Gastrocnemius medialis (tissue), 4 donors: Measurements from ENCODE around the gene CAB39. TPM values are rescaled to one million over a fixed set of nuclear protein-coding genes. Genes with fewer than 3 reads are reported as not detected.

Experiments
- ATAC-seq, 2 donors: fragments of 150-250 bp; one replicate each; pipeline ENCODE4 v1.9.1; 2016
- DNase-seq, 2 donors: peaks; one replicate each; pipeline ENCODE4 v3.0.0-alpha.2; 2019
- H3K27ac ChIP-seq, 4 donors: fragments of 200-600 bp; sonication (generic); 1 replicate in 1 of 4; 2 replicates in 3 of 4; pipeline ENCODE4 v1.5.1; 2016 to 2018; ENCODE audit warnings: mild to moderate bottlenecking in 2 of 4, moderate library complexity in 1 of 4
- H3K27me3 ChIP-seq, 3 donors: fragments of 200-600 bp; sonication (generic) in 2 of 3; 1 replicate in 1 of 3; 2 replicates in 2 of 3; pipeline versions ENCODE4 v1.5.1 to v1.6.0; 2016 to 2019; ENCODE audit warnings: mild to moderate bottlenecking in 1 of 3, moderate library complexity in 1 of 3
- H3K36me3 ChIP-seq, 2 donors: fragments of 200-600 bp; sonication (generic) in 1 of 2; one replicate each; pipeline ENCODE4 v1.5.1; 2017 to 2018
- H3K4me1 ChIP-seq, 2 donors: fragments of 200-600 bp; sonication (generic) in 1 of 2; one replicate each; pipeline ENCODE4 v1.5.1; 2016 to 2017; ENCODE audit warnings: mild to moderate bottlenecking in 2 of 2
- H3K4me3 ChIP-seq, 4 donors: fragments of 200-600 bp; sonication (generic) in 3 of 4; 1 replicate in 1 of 4; 2 replicates in 3 of 4; pipeline ENCODE4 v1.5.1; 2016 to 2019; ENCODE audit warnings: mild to moderate bottlenecking in 2 of 4
- H3K9me3 ChIP-seq, 3 donors: fragments of 200-600 bp; sonication (generic) in 2 of 3; 1 replicate in 1 of 3; 2 replicates in 2 of 3; pipeline ENCODE4 v1.5.1; 2016 to 2019
- CTCF ChIP-seq, 5 experiments: fragments of 450-650 bp in 3 of 5; fragments of 200-600 bp in 2 of 5; sonication (generic) in 2 of 5; IDR thresholded peaks in 4 of 5; conservative IDR thresholded peaks in 1 of 5; 1 replicate in 4 of 5; 2 replicates in 1 of 5; pipeline ENCODE4 v1.5.1; 2016 to 2019; ENCODE audit warnings: antibody characterized with exemption in 5 of 5, mild to moderate bottlenecking in 3 of 5, moderate library complexity in 3 of 5
- POLR2A ChIP-seq, 2 donors: fragments of 450-650 bp; IDR thresholded peaks; one replicate each; pipeline ENCODE4 v1.6.1; 2017; ENCODE audit warnings: antibody characterized with exemption in 2 of 2, mild to moderate bottlenecking in 2 of 2, moderate library complexity in 2 of 2
- in situ Hi-C, 4 donors: fragments of 200-750 bp; cut with MboI; loops; one replicate each; pipeline versions ENCODE4 v1.15.0 to v1.8.0; 2017; ENCODE audit warnings: low sequenced_read_pairs in 4 of 4
- intact Hi-C: fragments of 100-400 bp; cut with DNase I; formaldehyde crosslinking; loops from one replicate; pipeline ENCODE4 v1.15.1; 2023; ENCODE audit warnings: low total_unique reads
- total RNA-seq, 4 donors: library from RNA; depleted of rRNA; stranded (reverse); fragments of >200 nt; gene quantifications; one replicate each; pipeline versions ENCODE4 v1.1.0 to v1.2.3, GENCODE V29; 2016

The CAB39 gene
- total RNA-seq, 4 donors from 2014 or later: 93.9 to 211 (median 133) TPM

- no peak for TF ChIP-seq CTCF (IDR thresholded peaks at IDR 0.05 in 4 of 5, conservative IDR thresholded peaks at IDR 0.05 in 1 of 5)
- no peak for TF ChIP-seq POLR2A (IDR thresholded peaks at IDR 0.05)
Measured at GRCh38 chr2:230775737-230776136, 63.1 kb downstream of the CAB39 start.

DNA sequence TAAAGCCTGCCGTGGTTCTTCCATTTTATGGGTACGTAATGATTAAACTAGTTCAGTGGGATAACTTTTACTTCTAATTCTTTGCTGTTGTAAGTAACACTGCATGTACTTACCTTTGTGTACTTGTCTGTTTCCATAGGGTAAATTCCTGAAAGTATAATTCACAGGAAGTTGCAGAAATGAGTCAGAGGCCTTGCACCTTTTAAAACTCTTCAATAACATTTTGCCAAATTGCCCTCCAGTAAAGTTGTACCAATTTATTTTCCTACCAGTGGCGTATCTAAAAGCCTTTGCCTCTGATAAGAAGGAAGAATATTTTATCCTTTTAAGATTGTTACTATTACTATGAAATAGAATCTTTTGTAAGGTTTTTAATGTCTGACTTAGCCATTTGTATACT is 65.1 kb downstream of the CAB39 start:
- DNase-seq (no peak), ATAC-seq (no peak)
- no peaks in the 10 kb centered on the region for H3K36me3 ChIP-seq
- peak overlapping the region; percentile 67 to 84 (median 81) for H3K27ac ChIP-seq
- in situ Hi-C loops: no loop called here
- H3K27me3 ChIP-seq: no peaks in the 10 kb centered on the region
- H3K9me3 ChIP-seq: no peaks in the 10 kb centered on the region
- intact Hi-C loops: no loop called here
- no peak overlapping the region for H3K4me3 ChIP-seq
- H3K4me1 ChIP-seq: peaks cover 79 to 94% of the 10 kb centered on the region in 2 donors
- TF ChIP-seq CTCF (IDR thresholded peaks at IDR 0.05 in 4 of 5, conservative IDR thresholded peaks at IDR 0.05 in 1 of 5) (no peak), POLR2A (IDR thresholded peaks at IDR 0.05) (no peak)

More at GRCh38 chr2:230775737-230776136, 63.1 kb downstream of the CAB39 start:
- H3K9me3 ChIP-seq: no peaks in the 10 kb centered on the region
- H3K27ac ChIP-seq: peak overlapping the region; percentile 80 to 86 (median 83)
- ATAC-seq (no peak), DNase-seq (no peak)
- no peaks in the 10 kb centered on the region for H3K36me3 ChIP-seq
- H3K4me3 ChIP-seq: no peak overlapping the region
- intact Hi-C loops: no loop called here
- peaks cover 69 to 83% of the 10 kb centered on the region in 2 donors for H3K4me1 ChIP-seq
- in situ Hi-C loops: no loop called here
- H3K27me3 ChIP-seq: no peaks in the 10 kb centered on the region

DNA sequence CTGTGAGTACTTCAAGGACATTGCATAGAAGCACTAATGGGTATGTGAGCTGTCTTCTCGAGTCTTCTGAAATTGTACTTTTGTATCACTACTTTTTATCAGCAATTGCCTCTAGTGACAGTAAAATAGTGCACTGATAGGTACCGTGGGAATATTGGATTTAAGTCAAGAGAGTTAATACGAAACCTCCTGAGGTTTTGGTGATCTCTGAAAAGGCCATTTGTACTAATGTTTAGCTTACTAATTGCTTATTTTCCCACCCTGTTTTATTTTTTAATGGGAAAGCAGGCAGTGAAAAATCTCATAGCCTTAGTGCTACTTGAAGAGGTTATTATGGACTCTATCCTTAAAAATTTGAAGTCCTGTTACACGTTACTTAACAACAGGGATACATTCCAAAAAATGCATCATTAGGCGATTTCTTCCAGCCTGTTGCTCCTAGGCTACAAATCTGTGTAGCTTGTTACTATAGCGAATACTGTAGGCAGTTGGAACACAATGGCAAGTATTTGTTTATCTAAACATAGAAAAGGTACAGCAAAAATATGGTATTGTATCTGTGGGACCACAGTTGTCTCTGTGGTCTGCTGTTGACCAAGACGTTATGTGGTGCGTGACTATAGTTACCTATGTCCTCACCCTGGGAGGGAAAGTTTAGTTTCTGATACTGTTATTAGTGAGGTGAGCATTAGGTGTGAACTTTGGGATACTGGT is 65.9 kb downstream of the CAB39 start:
- TF ChIP-seq CTCF (IDR thresholded peaks at IDR 0.05 in 4 of 5, conservative IDR thresholded peaks at IDR 0.05 in 1 of 5) (no peak), POLR2A (IDR thresholded peaks at IDR 0.05) (no peak)
- H3K9me3 ChIP-seq: no peaks in the 10 kb centered on the region
- peak overlapping the region in 1 of 4 donors; percentile 11 for H3K4me3 ChIP-seq
- H3K4me1 ChIP-seq: peaks cover 76 to 93% of the 10 kb centered on the region in 2 donors
- intact Hi-C loops (no loop called here), in situ Hi-C loops (no loop called here)
- ATAC-seq (no peak), DNase-seq (no peak)
- H3K36me3 ChIP-seq: no peaks in the 10 kb centered on the region
- no peaks in the 10 kb centered on the region for H3K27me3 ChIP-seq
- peak overlapping the region; percentile 67 to 84 (median 81) for H3K27ac ChIP-seq

DNA sequence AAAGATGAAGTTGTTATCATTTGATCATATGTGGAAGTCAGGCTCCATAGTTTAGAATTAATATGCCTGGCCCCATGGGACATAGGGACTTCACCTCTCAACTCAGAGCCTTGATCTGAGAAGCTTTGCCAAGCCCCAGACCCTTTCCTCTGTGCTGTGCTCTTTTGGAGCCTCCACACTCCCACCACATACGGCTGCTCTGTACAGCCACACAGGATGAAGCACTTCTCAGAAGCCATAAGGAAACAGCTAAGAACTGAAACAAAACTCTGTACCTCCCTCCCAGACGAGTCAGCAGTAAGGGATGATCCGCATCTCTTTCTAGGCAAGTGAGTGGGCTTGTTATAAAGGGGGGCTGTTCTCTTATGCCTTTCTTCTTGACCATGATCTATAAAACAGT is 66.5 kb downstream of the CAB39 start:
- no peaks in the 10 kb centered on the region for H3K27me3 ChIP-seq
- H3K4me1 ChIP-seq: peaks cover 70 to 87% of the 10 kb centered on the region in 2 donors
- no peak for DNase-seq
- intact Hi-C loops (no loop called here), in situ Hi-C loops (no loop called here)
- ATAC-seq: no peak
- H3K9me3 ChIP-seq: no peaks in the 10 kb centered on the region
- no peak overlapping the region for H3K4me3 ChIP-seq
- TF ChIP-seq CTCF (IDR thresholded peaks at IDR 0.05 in 4 of 5, conservative IDR thresholded peaks at IDR 0.05 in 1 of 5): no peak
- no peak for TF ChIP-seq POLR2A (IDR thresholded peaks at IDR 0.05)
- no peaks in the 10 kb centered on the region for H3K36me3 ChIP-seq
- H3K27ac ChIP-seq: peak overlapping the region; percentile 67 to 84 (median 81)
